OCI-LY7 (cell line): ENCODE results near the gene MIPEP.

Experiments
- CTCF ChIP-seq: fragments of 200-600 bp; sonication (generic); conservative IDR thresholded peaks from 2 replicates; pipeline ENCODE4 v1.5.1; 2014; ENCODE audit warnings: mild to moderate bottlenecking, antibody characterized with exemption, low read length, moderate library complexity, mixed read lengths
- EZH2phosphoT487 ChIP-seq: fragments of 200-600 bp; sonication (generic); IDR thresholded peaks from 2 replicates; pipeline ENCODE4 v1.6.1; 2018; ENCODE audit warnings: low read depth, borderline replicate concordance, mild to moderate bottlenecking, mixed run types, antibody characterized with exemption, low read length, moderate library complexity, mixed read lengths

- TF ChIP-seq CTCF (no peak), EZH2phosphoT487 (no peak)
Measured at GRCh38 chr13:23848019-23848418, 41.2 kb downstream of the MIPEP start.
